ENCODE results near the gene PTBP1. TPM values are rescaled to one million over a fixed set of nuclear protein-coding genes. Genes with fewer than 3 reads are reported as not detected.

PTBP1 gene
- polyA plus RNA-seq, 1 donor from 2014 or later, result 27.3 TPM

GRCh38 chr19:854549-854948 lies 57.3 kb downstream of the PTBP1 start:
- Histone ChIP-seq H3K27ac (ENCODE audit: low read length) (no peak overlapping the region), H3K9ac (ENCODE audit: low read length) (no peak overlapping the region), H2AFZ (ENCODE audit: low read depth, low read length) (no peak overlapping the region), H3K9me2 (ENCODE audit: insufficient read depth, low read length) (no peaks in the 10 kb centered on the region), H3K36me3 (ENCODE audit: insufficient read depth, low read length) (no peaks in the 10 kb centered on the region), H3K79me2 (replicated peaks; ENCODE audit: insufficient read depth, low read length) (no peaks in the 10 kb centered on the region), H3K4me3 (ENCODE audit: low read length) (no peak overlapping the region), H3K9me3 (ENCODE audit: low read length) (no peaks in the 10 kb centered on the region), H3K4me2 (ENCODE audit: low read length) (no peak overlapping the region), H4K20me1 (ENCODE audit: insufficient read depth) (no peaks in the 10 kb centered on the region), H3F3A (ENCODE audit: insufficient read depth, low read length, poor library complexity, severe bottlenecking) (no peaks in the 10 kb centered on the region), H3K27me3 (ENCODE audit: insufficient read depth, low read depth, low read length) (peaks cover 15% of the 10 kb centered on the region)
- TF ChIP-seq EP300 (conservative IDR thresholded peaks at IDR 0.05; ENCODE audit: poor library complexity, severe bottlenecking) (no peak), REST (IDR thresholded peaks at IDR 0.05; ENCODE audit: borderline replicate concordance) (no peak), MXI1 (conservative IDR thresholded peaks at IDR 0.05; ENCODE audit: poor library complexity, severe bottlenecking) (no peak), EZH2 (IDR thresholded peaks at IDR 0.05; ENCODE audit: borderline replicate concordance, insufficient read depth, low read length, poor library complexity, severe bottlenecking) (no peak), RAD21 (conservative IDR thresholded peaks at IDR 0.05) (no peak), CTCF (IDR thresholded peaks at IDR 0.05; ENCODE audit: poor library complexity, severe bottlenecking) (no peak), TAF1 (IDR thresholded peaks at IDR 0.05; ENCODE audit: low read depth) (no peak), SMC3 (conservative IDR thresholded peaks at IDR 0.05; ENCODE audit: poor library complexity) (no peak), POLR2AphosphoS5 (IDR thresholded peaks at IDR 0.05) (no peak)

GRCh38 chr19:855142-855541 lies 57.9 kb downstream of the PTBP1 start:
- Histone ChIP-seq H4K20me1 (ENCODE audit: insufficient read depth) (no peaks in the 10 kb centered on the region), H3K4me2 (ENCODE audit: low read length) (no peak overlapping the region), H3K9me2 (ENCODE audit: insufficient read depth, low read length) (no peaks in the 10 kb centered on the region), H3K4me3 (ENCODE audit: low read length) (no peak overlapping the region), H3K27ac (ENCODE audit: low read length) (no peak overlapping the region), H3K79me2 (replicated peaks; ENCODE audit: insufficient read depth, low read length) (no peaks in the 10 kb centered on the region), H3K27me3 (ENCODE audit: insufficient read depth, low read depth, low read length) (peaks cover 21% of the 10 kb centered on the region), H3K9ac (ENCODE audit: low read length) (no peak overlapping the region), H2AFZ (ENCODE audit: low read depth, low read length) (no peak overlapping the region), H3F3A (ENCODE audit: insufficient read depth, low read length, poor library complexity, severe bottlenecking) (no peaks in the 10 kb centered on the region), H3K36me3 (ENCODE audit: insufficient read depth, low read length) (no peaks in the 10 kb centered on the region), H3K9me3 (ENCODE audit: low read length) (no peaks in the 10 kb centered on the region)
- TF ChIP-seq REST (IDR thresholded peaks at IDR 0.05; ENCODE audit: borderline replicate concordance) (no peak), SMC3 (conservative IDR thresholded peaks at IDR 0.05; ENCODE audit: poor library complexity) (no peak), TAF1 (IDR thresholded peaks at IDR 0.05; ENCODE audit: low read depth) (no peak), CTCF (IDR thresholded peaks at IDR 0.05; ENCODE audit: poor library complexity, severe bottlenecking) (no peak), RAD21 (conservative IDR thresholded peaks at IDR 0.05) (no peak), EP300 (conservative IDR thresholded peaks at IDR 0.05; ENCODE audit: poor library complexity, severe bottlenecking) (no peak), EZH2 (IDR thresholded peaks at IDR 0.05; ENCODE audit: borderline replicate concordance, insufficient read depth, low read length, poor library complexity, severe bottlenecking) (no peak), POLR2AphosphoS5 (IDR thresholded peaks at IDR 0.05) (no peak), MXI1 (conservative IDR thresholded peaks at IDR 0.05; ENCODE audit: poor library complexity, severe bottlenecking) (no peak)
